Activated B cell treated with CpG ODN at 0.5 μM for 24 hours (primary cell): ENCODE measurements around the gene LDLRAD3. TPM values are rescaled to one million over a fixed set of nuclear protein-coding genes. Genes with fewer than 3 reads are reported as not detected.
"Not testable (repeated sequence)": the region's sequence is repeated elsewhere in the genome, so short reads cannot be mapped to it uniquely, and the experiment has no call there.

Experiments
- ATAC-seq: fragments of 200-7000 bp; cut with Tn5 transposase; one replicate; pipeline ENCODE4 v1.10.0; 2021; ENCODE audit warnings: low read depth, mild to moderate bottlenecking, moderate library complexity
- CTCF ChIA-PET: fragments of 350-600 bp; sonication (Branson Sonifier 250); formaldehyde crosslinking; loops from one replicate; lab custom pipeline; 2021; ENCODE audit warnings: antibody characterized with exemption; lab: Charles Lee
- POLR2A ChIA-PET: fragments of 350-600 bp; sonication (Branson Sonifier 250); formaldehyde crosslinking; loops from one replicate; lab custom pipeline; 2021; ENCODE audit warnings: antibody characterized with exemption; lab: Charles Lee
- DNase-seq: peaks from one replicate; pipeline ENCODE4 v3.0.0; 2022
- H3K27ac Mint-ChIP-seq: one replicate; pipeline ENCODE4 v1.8.0; 2020; ENCODE audit warnings: mixed read lengths
- H3K27me3 Mint-ChIP-seq: one replicate; pipeline ENCODE4 v1.8.0; 2021; ENCODE audit warnings: mixed read lengths
- H3K36me3 Mint-ChIP-seq: one replicate; pipeline ENCODE4 v1.8.0; 2021; ENCODE audit warnings: low read depth, mixed read lengths
- H3K4me1 Mint-ChIP-seq: one replicate; pipeline ENCODE4 v1.8.0; 2021; ENCODE audit warnings: mixed read lengths
- H3K4me3 Mint-ChIP-seq: one replicate; pipeline ENCODE4 v1.8.0; 2020; ENCODE audit warnings: mild to moderate bottlenecking, mixed read lengths
- H3K9me3 Mint-ChIP-seq: one replicate; pipeline ENCODE4 v1.8.0; 2020; ENCODE audit warnings: mixed read lengths
- CTCF ChIP-seq: fragments of 200-600 bp; IDR thresholded peaks from one replicate; pipeline ENCODE4 v1.8.0; 2022; ENCODE audit warnings: antibody characterized with exemption, mild to moderate bottlenecking
- intact Hi-C: fragments of 100-400 bp; cut with micrococcal nuclease; formaldehyde crosslinking; loops from one replicate; pipeline ENCODE4 v1.15.1; 2024
- total RNA-seq: library from RNA; stranded (reverse); gene quantifications from 2 replicates; pipeline ENCODE4 v1.2.3, GENCODE V29; 2022

The LDLRAD3 gene
- total RNA-seq, 1 donor from 2014 or later, result not detected

DNA sequence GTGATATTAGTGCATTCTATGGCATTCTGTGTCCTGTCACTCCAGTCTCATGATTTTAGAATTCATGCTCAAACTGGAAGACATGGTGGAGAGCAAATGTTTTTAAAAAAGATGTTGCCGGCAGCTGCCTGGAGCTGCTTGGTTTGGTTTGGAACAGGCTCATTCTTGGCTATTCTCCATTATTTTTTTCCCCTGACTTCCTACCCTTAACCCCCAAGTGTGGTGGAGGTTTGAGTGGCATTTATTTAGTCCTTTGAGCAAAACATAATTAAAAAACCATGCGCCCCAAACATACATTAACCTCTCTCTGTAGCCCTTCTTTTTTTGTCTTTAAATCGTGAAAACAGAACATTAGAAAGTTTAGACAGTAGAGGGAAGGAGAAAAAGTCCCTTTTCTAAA lies 94.7 kb downstream of the LDLRAD3 start:
- Mint-ChIP-seq H3K36me3 (no peaks in the 10 kb centered on the region), H3K27ac (no peak overlapping the region), H3K4me1 (no peaks in the 10 kb centered on the region), H3K4me3 (no peak overlapping the region), H3K9me3 (no peaks in the 10 kb centered on the region), H3K27me3 (peaks cover 5% of the 10 kb centered on the region)
- no peak for TF ChIP-seq CTCF
- DNase-seq, result no peak
- CTCF ChIA-PET, result no interaction called here
- no peak for ATAC-seq
- intact Hi-C loops, result no loop called here
- POLR2A ChIA-PET, result no interaction called here

GRCh38 chr11:36039471-36039870 lies 95.6 kb downstream of the LDLRAD3 start:
- POLR2A ChIA-PET, result no interaction called here
- Mint-ChIP-seq H3K4me1 (no peaks in the 10 kb centered on the region), H3K4me3 (no peak overlapping the region), H3K27ac (no peak overlapping the region), H3K36me3 (no peaks in the 10 kb centered on the region), H3K9me3 (no peaks in the 10 kb centered on the region), H3K27me3 (peaks cover 5% of the 10 kb centered on the region)
- no peak for ATAC-seq
- DNase-seq, result no peak
- CTCF ChIA-PET, result no interaction called here
- TF ChIP-seq CTCF, result no peak
- intact Hi-C loops, result no loop called here

DNA sequence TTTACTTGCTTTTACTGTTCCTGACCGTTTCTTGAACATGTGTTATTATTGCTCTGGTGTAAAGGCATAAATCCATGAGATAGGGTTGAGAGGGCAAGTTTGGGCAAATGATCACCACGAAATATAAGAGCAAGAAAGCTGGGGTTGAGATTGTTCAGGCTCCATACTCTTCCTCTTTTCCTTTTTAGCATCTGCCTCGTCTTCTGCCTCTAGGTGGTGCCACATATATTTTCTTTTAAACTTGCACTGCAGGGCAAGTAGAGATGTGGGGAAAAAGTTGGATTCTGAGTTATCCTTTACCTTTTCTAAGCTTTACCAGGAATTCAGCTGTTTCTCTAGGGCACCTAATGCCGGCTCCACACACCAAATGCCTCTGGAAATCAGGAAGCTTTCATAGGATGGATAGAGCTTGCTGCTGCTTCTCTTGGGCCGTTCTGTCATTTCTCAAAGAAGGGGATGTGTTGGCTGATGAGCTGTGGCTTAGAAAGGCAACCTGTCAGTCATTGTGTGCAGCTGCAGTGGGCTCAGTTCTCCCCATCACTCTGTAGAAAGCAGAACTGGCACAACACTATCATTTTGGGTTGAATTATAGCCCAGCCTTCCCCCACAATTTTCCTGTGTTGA lies 98.2 kb downstream of the LDLRAD3 start:
- H3K4me1 Mint-ChIP-seq, result no peaks in the 10 kb centered on the region
- no peak overlapping the region for H3K27ac Mint-ChIP-seq
- H3K27me3 Mint-ChIP-seq, result peaks cover 5% of the 10 kb centered on the region
- no peak for TF ChIP-seq CTCF
- ATAC-seq (no peak), DNase-seq (no peak)
- POLR2A ChIA-PET, result no interaction called here
- no peaks in the 10 kb centered on the region for H3K36me3 Mint-ChIP-seq
- intact Hi-C loops, result loop anchor here (5.0 kb wide), 1 partner anchor 450 kb away; no protein-coding TSS in a partner anchor
- CTCF ChIA-PET, result interaction anchor here (1.2 to 1.4 kb wide), 2 partner anchors 437 to 451 kb away, joined by 3 read pairs; no protein-coding TSS in a partner anchor
- no peak overlapping the region for H3K4me3 Mint-ChIP-seq
- peaks cover 4% of the 10 kb centered on the region for H3K9me3 Mint-ChIP-seq

GRCh38 chr11:36044636-36045035 lies 100.8 kb downstream of the LDLRAD3 start:
- Mint-ChIP-seq H3K27ac (no peak overlapping the region), H3K36me3 (no peaks in the 10 kb centered on the region), H3K9me3 (peaks cover 4% of the 10 kb centered on the region), H3K4me1 (no peaks in the 10 kb centered on the region), H3K4me3 (no peak overlapping the region), H3K27me3 (peaks cover 9% of the 10 kb centered on the region)
- POLR2A ChIA-PET, result no interaction called here
- ATAC-seq, result no peak
- intact Hi-C loops, result loop anchor here (5.0 kb wide), 1 partner anchor 448 kb away; no protein-coding TSS in a partner anchor
- CTCF ChIA-PET, result no interaction called here
- no peak for TF ChIP-seq CTCF
- no peak for DNase-seq

DNA sequence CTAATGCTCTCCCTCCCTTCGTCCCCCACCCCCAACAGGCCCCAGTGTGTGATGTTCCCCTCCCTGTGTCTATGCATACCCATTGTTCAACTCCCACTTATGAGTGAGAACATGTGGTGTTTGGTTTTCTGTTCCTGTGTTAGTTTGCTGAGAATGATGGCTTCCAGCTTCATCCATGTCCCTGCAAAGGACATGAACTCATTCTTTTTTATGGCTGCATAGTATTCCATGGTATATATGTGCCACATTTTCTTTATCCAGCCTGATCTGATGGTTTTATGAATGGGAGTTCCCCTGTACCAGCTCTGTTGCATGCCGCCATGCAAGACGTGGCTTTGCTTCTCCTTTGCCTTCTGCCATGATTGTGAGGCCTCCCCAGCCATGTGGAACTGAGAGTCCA lies 102.1 kb downstream of the LDLRAD3 start:
- intact Hi-C loops, H3K9me3 Mint-ChIP-seq, CTCF ChIA-PET, DNase-seq, ATAC-seq, POLR2A ChIA-PET, H3K27ac Mint-ChIP-seq, H3K4me1 Mint-ChIP-seq, H3K4me3 Mint-ChIP-seq, H3K36me3 Mint-ChIP-seq: not testable (repeated sequence)
- peaks cover 11% of the 10 kb centered on the region for H3K27me3 Mint-ChIP-seq
